Measurements from ENCODE around the gene ATP6V1E1.

The ATP6V1E1 gene

DNA sequence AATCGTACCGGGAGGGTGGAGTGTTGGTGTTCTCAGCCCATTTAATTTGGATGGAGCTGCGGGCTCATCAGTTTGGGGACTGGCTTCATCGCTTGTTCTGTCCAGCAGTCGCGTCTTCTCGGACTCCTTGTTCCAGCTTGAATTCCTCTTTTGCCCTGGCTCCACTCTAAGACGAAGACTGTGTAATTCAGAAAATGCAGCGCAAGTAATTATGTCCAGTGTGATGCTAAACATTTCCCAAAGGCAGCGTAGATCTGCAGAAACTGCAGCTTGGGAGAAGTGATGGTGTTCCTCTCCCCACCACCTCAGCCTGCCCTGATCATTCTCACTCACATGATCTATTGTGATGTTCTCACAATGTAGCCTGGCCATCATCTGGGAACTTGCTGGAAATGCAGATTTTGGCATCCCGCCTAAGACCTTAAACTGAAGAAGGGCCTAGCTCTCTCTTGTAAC is 64.6 kb downstream of the ATP6V1E1 start:
- Histone ChIP-seq H3K27me3 (ENCODE audit: control insufficient read depth, insufficient read depth, low read length) (no peaks in the 10 kb centered on the region), H3K79me2 (no peaks in the 10 kb centered on the region), H3K4me1 (no peaks in the 10 kb centered on the region), H3K9ac (no peak overlapping the region), H3K4me3 (ENCODE audit: low read depth, low read length) (no peak overlapping the region), H2AFZ (no peak overlapping the region), H3K27ac (peak overlapping the region; percentile 36), H3K9me3 (ENCODE audit: control insufficient read depth, low read length) (no peaks in the 10 kb centered on the region), H3K4me2 (ENCODE audit: low read length) (no peak overlapping the region), H3K36me3 (ENCODE audit: control insufficient read depth, insufficient read depth, low read length) (no peaks in the 10 kb centered on the region)
- TF ChIP-seq, protein P1, sequence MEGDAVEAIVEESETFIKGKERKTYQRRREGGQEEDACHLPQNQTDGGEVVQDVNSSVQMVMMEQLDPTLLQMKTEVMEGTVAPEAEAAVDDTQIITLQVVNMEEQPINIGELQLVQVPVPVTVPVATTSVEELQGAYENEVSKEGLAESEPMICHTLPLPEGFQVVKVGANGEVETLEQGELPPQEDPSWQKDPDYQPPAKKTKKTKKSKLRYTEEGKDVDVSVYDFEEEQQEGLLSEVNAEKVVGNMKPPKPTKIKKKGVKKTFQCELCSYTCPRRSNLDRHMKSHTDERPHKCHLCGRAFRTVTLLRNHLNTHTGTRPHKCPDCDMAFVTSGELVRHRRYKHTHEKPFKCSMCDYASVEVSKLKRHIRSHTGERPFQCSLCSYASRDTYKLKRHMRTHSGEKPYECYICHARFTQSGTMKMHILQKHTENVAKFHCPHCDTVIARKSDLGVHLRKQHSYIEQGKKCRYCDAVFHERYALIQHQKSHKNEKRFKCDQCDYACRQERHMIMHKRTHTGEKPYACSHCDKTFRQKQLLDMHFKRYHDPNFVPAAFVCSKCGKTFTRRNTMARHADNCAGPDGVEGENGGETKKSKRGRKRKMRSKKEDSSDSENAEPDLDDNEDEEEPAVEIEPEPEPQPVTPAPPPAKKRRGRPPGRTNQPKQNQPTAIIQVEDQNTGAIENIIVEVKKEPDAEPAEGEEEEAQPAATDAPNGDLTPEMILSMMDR (IDR thresholded peaks at IDR 0.05) = no peak

DNA sequence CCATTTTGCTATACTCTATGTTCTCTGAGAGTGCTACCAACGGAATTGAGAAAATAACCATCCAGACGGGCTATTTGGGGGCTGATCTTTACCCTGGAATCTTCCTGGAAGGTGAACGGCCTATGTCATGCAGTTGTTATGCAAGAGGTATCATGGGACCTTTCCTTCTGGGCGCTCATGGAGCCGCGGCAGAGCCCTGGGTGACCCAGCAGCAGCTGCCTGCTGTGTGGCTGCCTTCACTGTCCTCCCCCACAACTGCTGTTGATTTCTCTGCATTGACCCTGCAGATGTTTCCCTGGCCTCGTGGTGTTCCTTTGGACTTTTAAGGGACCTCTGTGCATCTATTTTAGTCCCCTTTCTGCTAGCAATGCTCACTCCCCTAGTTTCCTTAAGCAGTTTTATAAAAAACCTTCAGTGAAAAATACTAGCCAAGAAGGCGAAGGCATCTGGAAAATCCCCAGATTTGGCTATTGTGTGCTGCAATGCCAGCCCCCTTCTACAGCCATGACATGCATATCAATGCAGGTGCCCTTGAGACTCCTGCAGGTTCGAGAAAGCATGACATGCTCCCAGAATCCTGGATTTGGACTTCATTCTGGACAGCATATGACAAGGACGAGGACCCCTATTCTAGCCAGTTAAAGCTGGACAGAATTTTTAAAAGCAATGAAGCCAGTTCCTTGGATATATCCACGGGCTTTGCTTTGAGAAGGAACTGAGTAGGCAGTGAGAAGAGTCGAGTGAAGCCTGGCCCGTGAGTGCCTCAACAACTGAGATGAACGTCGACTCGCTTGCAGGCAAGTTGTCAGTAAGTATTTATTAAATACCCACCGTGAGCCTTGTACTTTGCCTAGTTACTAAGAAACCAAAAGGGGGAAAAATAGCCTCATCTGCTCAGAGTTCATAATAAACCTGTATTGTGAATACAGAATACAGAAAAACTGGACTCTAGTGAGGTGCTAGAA is 65.4 kb downstream of the ATP6V1E1 start, which contains the start of gene SLC25A18:
Gene SLC25A18, plus strand, starts transcription at position 593 of the 965 bp plus-strand sequence. CDS start 16,447 bp downstream, outside the sequence.
- no peaks in the 10 kb centered on the region for H3K27me3 ChIP-seq (ENCODE audit: control insufficient read depth, insufficient read depth, low read length)
- no peak within 1 kb of the TSS for H2AFZ ChIP-seq
- H3K4me3 ChIP-seq (ENCODE audit: low read depth, low read length) = no peak within 1 kb of the TSS
- H3K4me1 ChIP-seq = no peaks in the 10 kb centered on the region
- H3K9ac ChIP-seq = no peak within 1 kb of the TSS
- H3K27ac ChIP-seq = peak within 1 kb of the TSS; percentile 40
- no peaks in the 10 kb centered on the region for H3K9me3 ChIP-seq (ENCODE audit: control insufficient read depth, low read length)
- H3K4me2 ChIP-seq (ENCODE audit: low read length) = no peak within 1 kb of the TSS
- H3K79me2 ChIP-seq = no peaks in the 10 kb centered on the region
- H3K36me3 ChIP-seq (ENCODE audit: control insufficient read depth, insufficient read depth, low read length) = no peaks in the 10 kb centered on the region
- TF ChIP-seq, protein P1 (IDR thresholded peaks at IDR 0.05) = no peak

DNA sequence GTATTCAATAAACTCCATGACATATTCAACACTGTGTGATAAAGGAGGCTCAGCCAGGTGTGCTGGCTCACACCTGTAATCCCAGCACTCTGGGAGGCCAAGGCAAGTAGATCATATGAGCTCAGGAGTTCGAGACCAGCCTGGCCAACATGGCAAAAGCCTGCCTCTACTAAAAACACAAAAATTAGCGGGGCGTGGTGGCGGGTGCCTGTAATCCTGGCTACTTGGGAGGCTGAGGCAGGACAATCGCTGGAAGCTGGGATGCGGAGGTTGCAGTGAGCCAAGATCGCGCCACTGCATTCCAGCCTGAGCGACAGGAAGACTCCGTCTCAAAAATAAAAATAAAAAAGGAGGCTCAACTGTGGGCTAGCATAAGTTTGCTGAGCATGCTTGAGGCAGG is 69.4 kb downstream of the ATP6V1E1 start:
- no peak overlapping the region for H2AFZ ChIP-seq
- TF ChIP-seq, protein P1 (IDR thresholded peaks at IDR 0.05) = no peak
- H3K9ac ChIP-seq = no peak overlapping the region
- H3K36me3 ChIP-seq (ENCODE audit: control insufficient read depth, insufficient read depth, low read length) = no peaks in the 10 kb centered on the region
- no peak overlapping the region for H3K4me2 ChIP-seq (ENCODE audit: low read length)
- no peaks in the 10 kb centered on the region for H3K79me2 ChIP-seq
- H3K27me3 ChIP-seq (ENCODE audit: control insufficient read depth, insufficient read depth, low read length) = no peaks in the 10 kb centered on the region
- no peak overlapping the region for H3K27ac ChIP-seq
- no peaks in the 10 kb centered on the region for H3K4me1 ChIP-seq
- H3K4me3 ChIP-seq (ENCODE audit: low read depth, low read length) = no peak overlapping the region
- no peaks in the 10 kb centered on the region for H3K9me3 ChIP-seq (ENCODE audit: control insufficient read depth, low read length)

DNA sequence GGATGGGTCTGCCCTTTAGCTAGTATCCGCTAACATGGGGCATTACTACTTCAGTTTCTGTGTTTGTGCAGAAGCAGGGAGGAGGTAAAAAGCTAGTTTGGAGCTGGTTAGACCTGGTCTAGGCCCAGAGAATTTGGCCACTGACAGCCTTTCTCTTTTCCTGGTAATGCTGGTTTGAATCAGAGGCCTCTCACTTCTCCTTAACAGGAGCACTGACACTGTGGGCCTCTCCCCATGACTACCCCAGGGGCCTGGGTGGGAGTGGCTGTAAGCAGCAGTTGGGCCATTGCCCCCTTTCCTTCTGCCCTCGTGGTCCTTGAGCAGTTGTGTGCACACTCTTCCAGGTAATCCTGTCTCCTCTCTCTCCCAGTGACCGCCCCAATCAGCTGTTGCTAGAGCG is 73.7 kb downstream of the ATP6V1E1 start:
- Histone ChIP-seq H3K4me2 (ENCODE audit: low read length) (no peak overlapping the region), H3K36me3 (ENCODE audit: control insufficient read depth, insufficient read depth, low read length) (no peaks in the 10 kb centered on the region), H3K79me2 (no peaks in the 10 kb centered on the region), H3K9me3 (ENCODE audit: control insufficient read depth, low read length) (no peaks in the 10 kb centered on the region), H3K27me3 (ENCODE audit: control insufficient read depth, insufficient read depth, low read length) (no peaks in the 10 kb centered on the region), H3K4me3 (ENCODE audit: low read depth, low read length) (no peak overlapping the region), H3K9ac (no peak overlapping the region), H2AFZ (no peak overlapping the region), H3K27ac (no peak overlapping the region), H3K4me1 (no peaks in the 10 kb centered on the region)
- TF ChIP-seq, protein P1 (IDR thresholded peaks at IDR 0.05) = no peak

All from parathyroid adenoma (tissue), 2 donors.